ENCODE measurements around the gene XRCC6.

- TF ChIP-seq, protein P1, sequence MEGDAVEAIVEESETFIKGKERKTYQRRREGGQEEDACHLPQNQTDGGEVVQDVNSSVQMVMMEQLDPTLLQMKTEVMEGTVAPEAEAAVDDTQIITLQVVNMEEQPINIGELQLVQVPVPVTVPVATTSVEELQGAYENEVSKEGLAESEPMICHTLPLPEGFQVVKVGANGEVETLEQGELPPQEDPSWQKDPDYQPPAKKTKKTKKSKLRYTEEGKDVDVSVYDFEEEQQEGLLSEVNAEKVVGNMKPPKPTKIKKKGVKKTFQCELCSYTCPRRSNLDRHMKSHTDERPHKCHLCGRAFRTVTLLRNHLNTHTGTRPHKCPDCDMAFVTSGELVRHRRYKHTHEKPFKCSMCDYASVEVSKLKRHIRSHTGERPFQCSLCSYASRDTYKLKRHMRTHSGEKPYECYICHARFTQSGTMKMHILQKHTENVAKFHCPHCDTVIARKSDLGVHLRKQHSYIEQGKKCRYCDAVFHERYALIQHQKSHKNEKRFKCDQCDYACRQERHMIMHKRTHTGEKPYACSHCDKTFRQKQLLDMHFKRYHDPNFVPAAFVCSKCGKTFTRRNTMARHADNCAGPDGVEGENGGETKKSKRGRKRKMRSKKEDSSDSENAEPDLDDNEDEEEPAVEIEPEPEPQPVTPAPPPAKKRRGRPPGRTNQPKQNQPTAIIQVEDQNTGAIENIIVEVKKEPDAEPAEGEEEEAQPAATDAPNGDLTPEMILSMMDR (optimal IDR thresholded peaks at IDR 0.05 in 1 of 3, IDR thresholded peaks at IDR 0.05 in 1 of 3, conservative IDR thresholded peaks at IDR 0.05 in 1 of 3; ENCODE audit: extremely low read depth in 1 of 3, insufficient read depth in 2 of 3, low read length in 3 of 3), result no peak
- no peak for TF ChIP-seq EZH2 (IDR thresholded peaks at IDR 0.05; ENCODE audit: low read length)
Measured at GRCh38 chr22:41683616-41684015, 62.5 kb downstream of the XRCC6 start.

Data from keratinocyte (primary cell).